OCI-M2 (cell line): Measurements from ENCODE around the gene OR2D2.
"Not testable (repeated sequence)": the region's sequence is repeated elsewhere in the genome, so short reads cannot be mapped to it uniquely, and the experiment has no call there.

Source experiments
- DNase-seq: peaks from one replicate; lab custom pipeline; 2025; ENCODE audit not compliant: unreplicated experiment; lab: John Stamatoyannopoulos, UW

Gene OR2D2

DNA sequence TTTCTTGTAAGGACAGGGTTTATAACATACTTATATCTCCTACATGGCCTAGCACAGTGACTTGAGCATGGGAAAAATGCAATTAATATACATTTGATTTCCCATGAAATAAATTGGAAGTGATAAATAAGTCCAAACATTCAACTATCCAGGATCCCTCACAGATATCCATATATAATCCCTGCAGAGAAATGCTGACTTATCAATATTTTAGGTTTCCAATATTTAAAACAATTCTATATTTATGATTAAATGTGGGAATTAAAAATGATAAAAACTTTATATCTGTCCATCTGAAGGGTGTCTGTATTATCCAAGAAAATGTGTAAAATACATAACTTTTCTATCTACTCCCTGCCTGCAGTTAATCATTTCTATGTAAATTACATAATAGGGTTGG is 9.5 kb downstream of the OR2D2 start:
- no peak for DNase-seq

- no peak for DNase-seq
Observed at GRCh38 chr11:6876914-6877313, 15.4 kb downstream of the OR2D2 start.

DNA sequence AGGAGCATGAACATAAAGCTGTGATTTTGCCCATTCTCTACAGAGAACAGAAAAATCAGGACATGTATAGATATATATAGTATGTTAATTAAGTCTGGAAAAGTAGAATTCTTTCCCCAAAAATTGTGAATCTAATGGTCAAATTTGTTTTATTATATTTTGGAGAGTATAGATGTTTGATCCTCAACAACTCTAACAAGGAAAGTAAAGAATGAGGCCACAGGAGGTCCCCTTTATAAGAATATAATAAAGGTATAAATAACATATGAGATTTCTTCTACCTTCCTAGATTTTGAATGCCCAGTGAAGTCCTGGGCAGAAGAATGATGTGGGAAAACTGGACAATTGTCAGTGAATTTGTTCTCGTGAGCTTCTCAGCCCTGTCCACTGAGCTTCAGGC is 16.0 kb downstream of the OR2D2 start, which contains the start of gene OR10A4:
Gene OR10A4 (plus strand): TSS at position 301 of the 400 bp plus-strand sequence. CDS start 23 bp downstream, at position 324.
- no peak for DNase-seq

GRCh38 chr11:6875761-6876160 is 16.5 kb downstream of the OR2D2 start:
- no peak for DNase-seq

DNA sequence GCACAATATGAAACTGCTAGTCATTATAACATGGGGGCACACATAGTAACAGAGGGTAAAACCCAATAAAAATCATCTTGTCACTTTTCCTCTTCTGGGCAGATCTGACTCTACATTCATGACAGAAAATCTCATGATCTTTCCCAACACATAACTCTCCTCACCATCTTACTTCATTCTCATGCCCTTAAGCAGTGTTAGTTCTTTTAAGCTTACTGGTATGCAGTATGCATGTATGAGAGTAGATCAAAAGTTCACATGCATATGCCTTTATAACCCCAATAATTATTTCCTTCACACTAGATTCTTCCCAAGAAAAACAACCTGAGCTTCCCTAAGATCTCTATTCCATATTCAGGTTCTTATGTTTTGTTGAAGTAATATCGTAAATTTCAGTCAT is 21.0 kb downstream of the OR2D2 start:
- no peak for DNase-seq

DNA sequence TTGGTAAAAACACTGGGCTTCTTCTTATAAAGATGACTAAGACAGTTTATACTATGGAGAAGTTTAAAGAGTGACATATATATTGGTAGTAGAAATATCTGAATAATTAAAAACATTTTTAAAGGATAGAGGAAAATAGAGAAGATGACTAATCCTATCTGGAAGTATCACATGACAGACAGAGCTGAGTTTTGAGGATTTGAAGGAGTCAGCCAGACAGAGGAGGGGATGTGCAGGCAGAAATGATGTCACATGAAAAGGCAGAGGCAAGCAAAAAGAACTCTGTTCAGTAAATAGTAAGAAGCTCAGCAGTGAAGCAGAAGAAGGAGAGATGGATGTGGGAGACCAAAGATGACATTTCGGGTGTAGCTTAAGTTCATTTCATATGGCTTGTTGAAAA is 27.9 kb downstream of the OR2D2 start:
- DNase-seq: no peak

DNA sequence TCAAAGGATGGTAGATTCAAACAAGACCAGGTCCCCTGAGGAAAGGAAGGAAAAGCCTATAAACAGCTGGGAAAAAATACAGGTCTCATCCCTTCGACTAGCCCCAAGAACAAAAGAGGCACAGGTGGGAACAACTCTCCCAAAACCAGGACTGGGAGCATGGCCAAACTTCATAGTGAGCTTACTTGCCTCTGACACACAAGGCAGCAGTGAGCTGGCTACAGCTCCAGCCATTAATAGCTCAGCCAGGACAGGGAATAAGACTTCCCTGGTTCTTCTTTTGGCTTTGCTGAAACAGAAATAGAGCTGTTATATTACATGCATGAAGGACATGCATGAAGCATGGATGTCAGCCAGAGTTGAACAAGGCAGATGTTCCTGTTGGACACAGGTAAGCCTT is 29.3 kb downstream of the OR2D2 start, which contains the start of gene OR10A2:
Gene OR10A2 (plus strand): TSS at position 97 of the 400 bp plus-strand sequence. CDS start 6,698 bp downstream, outside the sequence.
- no peak for DNase-seq

- DNase-seq: no peak
Observed at GRCh38 chr11:6856871-6857270, 35.4 kb downstream of the OR2D2 start.

DNA sequence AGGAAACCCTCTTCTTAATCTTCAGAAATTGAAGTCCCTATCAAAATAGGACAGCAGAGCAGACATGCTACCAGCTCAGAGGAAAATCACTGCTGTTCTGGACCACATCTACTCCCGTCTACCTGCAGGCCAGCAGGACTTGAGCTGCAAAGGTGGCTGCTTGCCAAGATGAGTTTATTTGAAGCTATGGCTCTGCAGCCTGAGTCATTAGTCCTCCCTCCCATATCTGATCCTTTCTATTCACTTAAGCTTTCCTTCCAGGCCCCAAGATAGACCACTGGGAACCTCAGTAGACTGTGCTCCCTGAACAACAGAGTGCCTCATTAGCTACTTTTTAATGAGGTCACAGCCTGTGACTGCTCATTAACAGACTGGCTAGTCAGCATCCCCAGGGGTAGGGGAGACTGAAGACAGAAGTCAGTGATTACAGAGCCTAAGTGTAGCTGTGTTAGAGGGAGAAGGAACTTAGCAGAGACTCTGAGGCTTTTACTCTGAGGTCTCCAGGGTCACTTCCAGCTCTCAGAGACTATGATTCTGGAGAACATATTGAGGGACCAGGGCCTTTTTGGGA is 36.2 kb downstream of the OR2D2 start:
- no peak for DNase-seq

GRCh38 chr11:6854801-6855200 is 37.5 kb downstream of the OR2D2 start:
- DNase-seq: not testable (repeated sequence)

- DNase-seq: no peak
Observed at GRCh38 chr11:6850526-6850925, 41.8 kb downstream of the OR2D2 start.

DNA sequence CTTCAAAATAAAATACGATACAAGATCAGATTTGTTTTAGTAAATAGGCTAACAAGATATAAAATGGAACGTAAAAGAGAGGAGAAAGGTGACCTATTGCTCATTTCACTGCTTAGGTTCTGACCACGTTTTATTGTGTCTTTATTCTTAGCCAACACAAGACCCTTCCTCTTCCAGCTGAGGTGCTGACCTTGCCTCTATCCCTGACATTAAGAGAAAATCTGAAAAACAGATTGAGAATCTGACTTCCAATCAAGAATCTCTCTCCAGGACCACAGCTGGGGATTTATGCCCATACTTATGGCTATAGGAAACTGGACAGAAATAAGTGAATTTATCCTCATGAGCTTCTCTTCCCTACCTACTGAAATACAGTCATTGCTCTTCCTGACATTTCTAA is 46.9 kb downstream of the OR2D2 start, which contains the start of gene OR10A5:
Gene OR10A5 (plus strand): TSS at position 301 of the 400 bp plus-strand sequence. CDS start 0 bp downstream, at position 301.
- no peak for DNase-seq

DNA sequence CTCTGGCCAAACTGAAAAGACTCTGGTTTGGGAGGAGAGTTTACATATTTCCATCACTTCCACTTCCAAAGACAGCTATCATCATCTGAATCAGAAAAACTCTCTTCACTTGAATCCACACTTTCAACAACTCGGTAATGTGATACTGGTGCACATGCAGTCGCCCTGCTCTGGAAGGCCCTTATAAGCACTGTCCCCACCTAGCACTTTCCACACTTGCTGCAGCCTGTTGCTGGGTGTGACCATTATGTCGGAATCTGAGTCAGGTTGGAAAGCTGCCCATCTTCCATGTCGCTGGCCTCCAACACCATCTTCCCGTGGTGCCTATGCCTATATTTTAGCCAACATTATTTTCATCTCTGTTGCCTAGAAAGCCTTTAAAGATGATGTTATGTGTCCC is 47.9 kb downstream of the OR2D2 start:
- DNase-seq: no peak

- DNase-seq: no peak
Observed at GRCh38 chr11:6843670-6844069, 48.6 kb downstream of the OR2D2 start.

DNA sequence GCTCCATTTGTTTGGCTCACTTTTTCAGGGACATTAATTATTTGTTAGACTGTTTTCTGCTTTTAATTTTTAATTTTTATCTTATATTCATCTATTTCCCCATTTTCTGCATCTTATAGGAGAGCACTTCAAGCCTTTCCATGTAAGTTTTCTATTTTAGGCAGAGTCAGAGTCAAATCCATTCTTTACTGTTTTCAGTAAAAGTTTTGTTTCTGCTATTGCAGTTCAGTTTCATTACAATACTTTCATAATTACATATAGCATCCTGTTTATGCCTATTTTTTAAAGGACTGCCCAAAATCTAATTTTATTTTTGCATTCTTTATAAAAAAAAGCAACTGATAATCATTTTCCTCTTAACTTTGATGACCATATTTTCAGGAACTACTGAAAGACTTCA is 50.6 kb downstream of the OR2D2 start:
- no peak for DNase-seq
